HG02884 (cell line): Measurements from ENCODE around the gene GMPS.
"Not testable (repeated sequence)": the region's sequence is repeated elsewhere in the genome, so short reads cannot be mapped to it uniquely, and the experiment has no call there.

Experiments
- ATAC-seq: cut with Tn5 transposase; IDR thresholded peaks from one replicate; pipeline ENCODE4 v1.9.1; 2021; ENCODE audit warnings: mild to moderate bottlenecking, moderate library complexity; ENCODE audit not compliant: unreplicated experiment

GMPS gene

GRCh38 chr3:155871746-155872158 is 1.3 kb downstream of the GMPS start:
- ATAC-seq, result no peak

GRCh38 chr3:155872904-155873646 is 2.6 kb downstream of the GMPS start:
- ATAC-seq, result no peak

DNA sequence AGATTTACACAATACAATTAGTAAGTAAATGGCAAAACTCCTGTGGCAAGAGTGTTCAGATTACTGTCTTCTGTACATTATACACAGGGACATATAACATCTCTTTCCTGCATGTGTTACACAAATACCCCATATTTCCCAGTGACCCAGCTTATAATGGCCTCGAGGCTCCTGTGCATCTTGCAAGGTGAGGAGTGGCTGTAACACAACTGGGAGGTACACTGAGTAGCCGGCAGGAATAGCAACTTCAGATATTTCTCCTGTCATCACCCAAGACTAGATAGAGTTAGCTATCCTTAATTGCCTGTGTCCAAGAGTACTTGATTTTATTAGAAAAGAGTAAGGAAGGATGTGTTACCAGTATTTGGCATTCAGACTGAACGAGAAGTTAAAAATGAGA is 5.6 kb downstream of the GMPS start:
- no peak for ATAC-seq

GRCh38 chr3:155876503-155876902 is 6.1 kb downstream of the GMPS start:
- no peak for ATAC-seq

DNA sequence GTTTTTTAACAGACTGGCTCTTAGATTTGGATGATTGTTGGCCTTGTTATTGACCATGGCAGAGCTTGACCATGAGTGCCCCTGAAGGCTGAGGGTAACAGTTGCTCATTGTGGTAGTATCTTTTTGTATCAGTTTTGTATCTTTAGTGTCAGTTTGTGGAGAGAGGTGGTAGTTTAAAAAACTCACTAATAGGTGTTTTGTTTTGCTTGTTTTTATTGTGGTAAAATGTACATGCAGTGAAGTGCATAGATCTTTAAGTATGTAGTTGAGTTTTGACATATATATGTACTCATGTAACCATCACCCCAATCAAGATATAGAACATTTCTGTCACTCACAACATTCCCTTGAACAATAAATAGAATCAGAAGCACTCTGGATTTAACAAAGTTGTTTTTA is 9.8 kb downstream of the GMPS start:
- ATAC-seq, result no peak

DNA sequence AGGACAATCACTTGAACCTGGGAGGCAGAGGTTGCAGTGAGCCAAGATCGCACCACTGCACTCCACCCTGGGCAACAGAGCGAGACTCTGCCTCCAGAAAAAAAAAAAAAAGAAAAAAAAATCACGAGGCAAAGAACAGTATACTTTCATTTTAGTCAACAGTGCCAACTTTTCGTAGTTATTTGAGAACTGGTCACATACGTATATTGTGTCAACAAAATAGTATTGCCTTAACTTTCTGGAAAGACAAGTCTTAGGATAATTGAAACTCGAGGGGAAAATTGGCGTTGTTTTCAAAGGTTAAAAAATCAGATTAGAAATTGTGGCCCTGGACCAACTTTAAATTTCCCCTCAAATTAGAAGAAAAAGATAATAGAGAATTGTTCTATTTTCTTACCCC is 13.8 kb downstream of the GMPS start:
- no peak for ATAC-seq

DNA sequence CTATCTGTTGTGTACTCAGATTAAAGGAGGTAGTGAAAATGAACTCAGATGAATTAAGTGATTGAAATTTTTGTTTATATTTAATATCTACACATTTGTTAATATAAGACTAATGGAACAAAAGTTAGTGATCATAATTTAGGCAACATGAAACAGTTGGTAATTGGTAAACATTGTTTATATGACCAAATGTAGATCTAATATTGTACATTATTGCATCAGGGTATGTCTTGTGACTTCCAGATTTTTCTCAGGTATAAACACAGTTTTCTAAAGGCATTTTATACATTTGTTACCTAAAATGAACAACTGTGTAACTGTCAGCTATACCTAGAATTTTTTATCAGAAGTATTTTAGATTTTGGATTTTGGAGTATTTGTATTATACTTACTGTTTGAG is 14.8 kb downstream of the GMPS start:
- no peak for ATAC-seq

- not testable (repeated sequence) for ATAC-seq
Measured at GRCh38 chr3:155886348-155886747, 15.9 kb downstream of the GMPS start.

GRCh38 chr3:155886915-155887314 is 16.5 kb downstream of the GMPS start:
- ATAC-seq, result no peak

GRCh38 chr3:155889212-155889611 is 18.8 kb downstream of the GMPS start:
- ATAC-seq, result no peak

GRCh38 chr3:155889952-155890351 is 19.5 kb downstream of the GMPS start:
- ATAC-seq, result no peak

- ATAC-seq, result no peak
Measured at GRCh38 chr3:155890671-155891190, 20.3 kb downstream of the GMPS start.

DNA sequence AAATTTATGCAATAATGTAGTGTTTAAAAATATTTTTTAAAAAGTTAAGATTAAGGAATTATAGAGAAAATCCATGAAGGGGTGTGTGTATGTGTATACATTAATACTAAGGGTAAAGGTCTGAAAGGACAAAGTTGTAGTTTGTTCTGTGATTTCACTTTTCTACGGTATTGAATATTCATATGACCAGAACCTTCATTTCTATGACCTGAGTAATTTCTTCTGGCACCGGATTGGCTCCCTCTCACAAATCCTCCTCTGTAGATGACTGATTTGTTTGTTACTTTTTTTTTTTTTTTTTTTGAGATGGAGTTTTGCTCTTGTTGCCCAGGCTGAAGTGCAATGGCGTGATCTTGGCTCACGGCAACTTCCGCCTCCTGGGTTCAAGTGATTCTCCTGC is 20.9 kb downstream of the GMPS start:
- ATAC-seq, result no peak

GRCh38 chr3:155895379-155895900 is 25.0 kb downstream of the GMPS start:
- ATAC-seq, result no peak

DNA sequence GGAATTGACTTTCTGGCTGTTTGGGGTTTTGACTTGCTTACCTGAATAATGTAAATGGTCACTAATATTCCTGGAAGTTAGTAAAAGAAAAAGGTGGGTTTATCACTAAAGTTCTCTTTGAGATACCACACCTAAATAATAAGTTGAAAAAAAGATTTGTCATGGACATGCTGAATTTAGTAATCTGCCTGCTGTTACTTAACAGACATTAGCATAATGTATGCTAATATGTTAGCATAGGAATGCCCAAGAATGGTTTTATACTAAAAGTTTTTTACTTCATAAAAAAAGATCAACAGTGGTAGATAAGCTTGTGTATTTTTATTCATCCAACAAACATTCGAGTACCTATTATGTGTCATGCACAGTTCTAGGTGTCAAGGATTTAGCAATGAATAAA is 36.5 kb downstream of the GMPS start:
- ATAC-seq, result no peak

- ATAC-seq, result no peak
Measured at GRCh38 chr3:155908086-155908485, 37.6 kb downstream of the GMPS start.

DNA sequence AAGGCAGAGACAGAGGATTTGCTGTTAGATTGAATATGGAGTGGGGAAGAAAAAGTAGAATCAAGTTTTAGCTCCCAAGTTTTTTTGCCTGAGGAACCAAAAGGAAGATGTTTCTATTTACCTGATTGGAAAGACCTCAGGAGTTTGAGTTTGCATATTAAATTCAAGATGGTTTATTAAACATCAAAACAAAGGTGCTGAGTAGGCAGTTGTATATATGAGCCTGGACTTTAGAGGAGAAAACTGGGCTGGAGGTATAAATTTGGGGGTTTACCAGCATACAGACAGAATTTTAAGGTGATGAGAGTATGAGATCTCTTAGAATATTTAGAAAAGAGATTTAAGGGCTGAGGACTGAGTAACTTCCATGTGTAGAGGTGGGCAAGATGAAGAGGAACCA is 38.2 kb downstream of the GMPS start:
- no peak for ATAC-seq

DNA sequence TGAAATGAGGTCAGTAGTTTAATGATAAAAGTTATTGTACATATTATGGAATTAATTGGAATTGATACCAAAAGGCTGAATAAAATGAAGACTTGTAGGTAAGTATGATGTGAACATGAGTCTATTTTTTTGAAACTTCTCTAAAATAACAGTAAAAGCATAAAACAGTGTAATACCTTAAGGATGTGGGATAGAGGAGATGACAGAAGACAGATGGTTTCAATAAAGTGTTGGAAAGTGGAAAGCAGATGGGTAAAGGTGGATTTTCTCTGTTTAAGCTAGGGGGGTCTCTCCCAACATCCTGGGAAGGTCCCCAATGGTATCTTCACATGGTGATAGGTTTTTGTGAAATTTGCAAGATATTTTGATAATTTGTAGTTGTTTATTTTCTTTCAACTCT is 41.6 kb downstream of the GMPS start:
- ATAC-seq, result no peak

GRCh38 chr3:155912579-155913190 is 42.2 kb downstream of the GMPS start:
- ATAC-seq, result no peak

DNA sequence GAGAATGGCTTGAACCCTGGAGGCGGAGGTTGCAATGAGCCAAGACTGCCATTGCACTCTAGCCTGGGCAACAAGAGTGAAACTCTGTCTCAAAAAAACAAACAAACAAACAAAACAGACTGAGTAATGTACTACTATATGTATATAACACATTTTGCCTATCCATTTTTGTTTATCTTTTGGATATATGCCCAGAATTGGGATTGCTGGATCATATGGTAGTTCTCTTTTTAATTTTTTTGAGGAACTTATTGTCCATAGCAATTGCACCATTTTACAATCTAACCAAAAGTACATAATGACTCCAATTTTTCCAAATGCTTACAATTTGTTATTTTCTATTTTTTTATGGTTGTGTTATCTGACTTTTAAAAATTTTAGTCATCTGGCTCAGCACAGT is 47.3 kb downstream of the GMPS start:
- no peak for ATAC-seq

DNA sequence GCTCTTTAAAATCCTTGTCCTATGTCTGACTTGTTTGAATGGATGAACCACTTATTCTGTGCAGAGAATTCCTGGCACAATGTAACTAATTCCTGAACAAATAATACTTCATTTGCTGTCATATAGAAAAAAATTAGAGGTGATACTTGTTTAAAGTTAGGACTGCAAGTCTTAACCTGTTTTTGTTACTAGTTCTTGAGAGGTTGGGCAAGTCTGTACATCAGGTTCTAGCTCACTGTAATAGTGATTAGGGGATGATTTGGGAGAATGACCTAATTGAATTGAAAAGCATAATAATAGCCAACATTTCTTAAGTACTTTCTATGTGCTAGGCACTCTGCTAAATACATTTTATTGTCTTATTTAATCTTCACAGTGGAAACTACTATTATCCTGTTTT is 49.3 kb downstream of the GMPS start:
- ATAC-seq, result no peak

- ATAC-seq, result no peak
Measured at GRCh38 chr3:155921486-155921885, 51.0 kb downstream of the GMPS start.
